Natural killer cell (primary cell): ENCODE results near the gene MMADHC. TPM values are rescaled to one million over a fixed set of nuclear protein-coding genes. Genes with fewer than 3 reads are reported as not detected.

Source experiments
- ATAC-seq, 3 donors: fragments of 150-1000 bp in 2 of 3; fragments of 200-7000 bp in 1 of 3; cut with Tn5 transposase; 1 replicate in 1 of 3; 2 replicates in 2 of 3; pipeline ENCODE4 v1.10.0; 2021; ENCODE audit warnings: mild to moderate bottlenecking in 2 of 3, moderate library complexity in 2 of 3
- DNase-seq, 2 donors: peaks; one replicate each; pipeline versions ENCODE4 v3.0.0 to v3.0.0-alpha.2; 2013 to 2021; ENCODE audit warnings: mixed read lengths in 1 of 2
- H3K27ac ChIP-seq: one replicate; pipeline ENCODE4 v1.5.1; 2013; ENCODE audit warnings: mild to moderate bottlenecking, low read length
- H3K27me3 ChIP-seq: one replicate; pipeline ENCODE4 v1.6.1; 2013; ENCODE audit warnings: low read length; ENCODE audit not compliant: control insufficient read depth, insufficient read depth
- H3K36me3 ChIP-seq: one replicate; pipeline ENCODE4 v1.6.1; 2013; ENCODE audit warnings: low read length; ENCODE audit not compliant: control insufficient read depth, insufficient read depth
- H3K4me1 ChIP-seq: one replicate; pipeline ENCODE4 v1.6.1; 2013; ENCODE audit warnings: low read length; ENCODE audit not compliant: control insufficient read depth, insufficient read depth
- H3K4me3 ChIP-seq: one replicate; pipeline ENCODE4 v1.5.1; 2013; ENCODE audit warnings: low read length
- H3K9me3 ChIP-seq: one replicate; pipeline ENCODE4 v1.6.1; 2013; ENCODE audit warnings: low read length; ENCODE audit not compliant: control insufficient read depth, insufficient read depth
- H3K27ac Mint-ChIP-seq, 2 donors: one replicate each; pipeline ENCODE4 v1.8.0; 2022; ENCODE audit warnings: mild to moderate bottlenecking in 2 of 2, mixed read lengths in 2 of 2, moderate library complexity in 1 of 2
- H3K27me3 Mint-ChIP-seq, 2 donors: one replicate each; pipeline ENCODE4 v1.8.0; 2022; ENCODE audit warnings: low read depth in 2 of 2, mixed read lengths in 2 of 2
- H3K36me3 Mint-ChIP-seq: one replicate; pipeline ENCODE4 v1.8.0; 2022; ENCODE audit warnings: mixed read lengths
- H3K4me1 Mint-ChIP-seq, 2 donors: one replicate each; pipeline ENCODE4 v1.8.0; 2022; ENCODE audit warnings: mixed read lengths in 2 of 2
- H3K4me3 Mint-ChIP-seq: one replicate; pipeline ENCODE4 v1.8.0; 2022; ENCODE audit warnings: mild to moderate bottlenecking, moderate library complexity, mixed read lengths
- H3K9me3 Mint-ChIP-seq, 2 donors: one replicate each; pipeline ENCODE4 v1.8.0; 2022; ENCODE audit warnings: mixed read lengths in 2 of 2
- CTCF ChIP-seq: fragments of 200-600 bp; IDR thresholded peaks from one replicate; pipeline ENCODE4 v1.8.0; 2022; ENCODE audit warnings: antibody characterized with exemption
- WGBS: methylation state at CpG from one replicate; pipeline ENCODE4 v1.1.7; 2013; ENCODE audit warnings: missing lambda C conversion rate; ENCODE audit not compliant: insufficient coverage; 5-methylcytosine and 5-hydroxymethylcytosine counted together
- intact Hi-C: fragments of 100-400 bp; cut with micrococcal nuclease; formaldehyde crosslinking; loops from one replicate; pipeline ENCODE4 v1.14.2; 2022
- total RNA-seq, 4 donors: library from RNA; stranded (reverse); fragments of 120-200 nt in 1 of 4; gene quantifications; one replicate each; pipeline versions ENCODE4 v1.2.3 to v1.2.4, GENCODE V29; 2013 to 2022

The MMADHC gene
- total RNA-seq, 3 donors from 2014 or later (not counting 1 experiment from before 2014, with no cell fraction given), result 59.6 to 73.9 (median 65.7) TPM

DNA sequence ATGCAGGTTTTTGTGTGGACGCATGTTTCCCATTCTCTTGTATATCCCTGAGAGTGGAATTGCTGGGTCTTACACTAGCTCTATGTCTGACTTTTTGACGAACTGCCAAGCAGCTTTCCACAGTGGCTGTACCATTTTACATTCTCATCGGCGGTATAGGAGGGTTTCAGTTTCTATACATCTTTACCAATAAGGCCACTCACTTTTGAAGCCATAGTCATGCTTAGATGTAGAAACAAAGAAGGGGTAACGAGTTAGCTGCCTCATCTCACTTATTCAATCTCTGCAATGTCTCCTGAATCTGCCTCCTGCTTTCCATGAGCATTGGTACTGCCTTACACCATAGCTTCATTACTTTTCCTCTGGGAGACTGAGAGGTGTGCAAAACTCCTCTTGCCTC, 47.4 kb downstream of the MMADHC start:
- DNase-seq (no peak), ATAC-seq (no peak)
- intact Hi-C loops, result no loop called here
- H3K27ac Mint-ChIP-seq, result no peak overlapping the region
- Histone ChIP-seq H3K27me3 (no peaks in the 10 kb centered on the region), H3K4me1 (no peaks in the 10 kb centered on the region), H3K36me3 (no peaks in the 10 kb centered on the region), H3K27ac (no peak overlapping the region), H3K4me3 (no peak overlapping the region), H3K9me3 (no peaks in the 10 kb centered on the region)
- 90% methylated on average over 5 of the region's 5 CpGs for WGBS
- H3K36me3 Mint-ChIP-seq, result no peaks in the 10 kb centered on the region
- no peak overlapping the region for H3K4me3 Mint-ChIP-seq
- TF ChIP-seq CTCF, result no peak
- H3K9me3 Mint-ChIP-seq, result no peaks in the 10 kb centered on the region
- H3K4me1 Mint-ChIP-seq, result peaks cover 5 to 12% of the 10 kb centered on the region in 2 donors
- H3K27me3 Mint-ChIP-seq, result no peaks in the 10 kb centered on the region

- DNase-seq, result no peak
- H3K4me3 Mint-ChIP-seq, result no peak overlapping the region
- no peak overlapping the region for H3K4me3 ChIP-seq
- H3K4me1 ChIP-seq, result no peaks in the 10 kb centered on the region
- H3K36me3 Mint-ChIP-seq, result no peaks in the 10 kb centered on the region
- H3K27ac ChIP-seq, result no peak overlapping the region
- no peaks in the 10 kb centered on the region for H3K27me3 Mint-ChIP-seq
- WGBS, result 87% methylated on average over 7 of the region's 8 CpGs
- intact Hi-C loops, result no loop called here
- no peak for TF ChIP-seq CTCF
- H3K9me3 Mint-ChIP-seq, result no peaks in the 10 kb centered on the region
- H3K9me3 ChIP-seq, result no peaks in the 10 kb centered on the region
- H3K4me1 Mint-ChIP-seq, result no peaks in the 10 kb centered on the region
- H3K36me3 ChIP-seq, result no peaks in the 10 kb centered on the region
- peaks cover 2% of the 10 kb centered on the region for H3K27me3 ChIP-seq
- no peak for ATAC-seq
- no peak overlapping the region for H3K27ac Mint-ChIP-seq
Observed at GRCh38 chr2:149538138-149538833, 49.3 kb downstream of the MMADHC start.

- no peak overlapping the region for H3K4me3 Mint-ChIP-seq
Observed at GRCh38 chr2:149537092-149537726, 50.4 kb downstream of the MMADHC start.

More at GRCh38 chr2:149537092-149537726, 50.4 kb downstream of the MMADHC start:
- Histone ChIP-seq H3K27ac (no peak overlapping the region), H3K27me3 (peaks cover 2% of the 10 kb centered on the region), H3K9me3 (no peaks in the 10 kb centered on the region), H3K36me3 (no peaks in the 10 kb centered on the region), H3K4me3 (no peak overlapping the region), H3K4me1 (no peaks in the 10 kb centered on the region)
- no peaks in the 10 kb centered on the region for H3K27me3 Mint-ChIP-seq
- no CpG with 5 or more reads among the region's 1 CpG for WGBS
- TF ChIP-seq CTCF, result no peak
- intact Hi-C loops, result no loop called here
- DNase-seq, result no peak
- no peaks in the 10 kb centered on the region for H3K36me3 Mint-ChIP-seq
- no peak for ATAC-seq
- no peak overlapping the region for H3K27ac Mint-ChIP-seq
- H3K4me1 Mint-ChIP-seq, result no peaks in the 10 kb centered on the region
- H3K9me3 Mint-ChIP-seq, result no peaks in the 10 kb centered on the region
